GM12891 (cell line): ENCODE data around the gene PPP2R5D.

ENCODE experiments used
- PAX5 ChIP-seq: IDR thresholded peaks from 2 replicates; pipeline ENCODE4 v1.6.1; 2011; ENCODE audit warnings: low read length, moderate library complexity, mild to moderate bottlenecking; ENCODE audit not compliant: insufficient read depth, severe bottlenecking
- POLR2A ChIP-seq: IDR thresholded peaks from 2 replicates; pipeline ENCODE4 v1.6.1; 2011; ENCODE audit warnings: low read depth, low read length, control low read depth
- POLR2AphosphoS5 ChIP-seq: IDR thresholded peaks from 2 replicates; pipeline ENCODE4 v1.6.1; 2011; ENCODE audit warnings: low read depth, low read length, control low read depth
- POU2F2 ChIP-seq: IDR thresholded peaks from 2 replicates; pipeline ENCODE4 v1.6.1; 2011; ENCODE audit warnings: low read depth, mild to moderate bottlenecking, control low read depth, low read length, moderate library complexity
- SPI1 ChIP-seq: IDR thresholded peaks from 2 replicates; pipeline ENCODE4 v1.6.1; 2011; ENCODE audit warnings: low read depth, low read length, control low read depth
- TAF1 ChIP-seq: IDR thresholded peaks from 2 replicates; pipeline ENCODE4 v1.6.1; 2011; ENCODE audit warnings: low read depth, low read length, control low read depth

DNA sequence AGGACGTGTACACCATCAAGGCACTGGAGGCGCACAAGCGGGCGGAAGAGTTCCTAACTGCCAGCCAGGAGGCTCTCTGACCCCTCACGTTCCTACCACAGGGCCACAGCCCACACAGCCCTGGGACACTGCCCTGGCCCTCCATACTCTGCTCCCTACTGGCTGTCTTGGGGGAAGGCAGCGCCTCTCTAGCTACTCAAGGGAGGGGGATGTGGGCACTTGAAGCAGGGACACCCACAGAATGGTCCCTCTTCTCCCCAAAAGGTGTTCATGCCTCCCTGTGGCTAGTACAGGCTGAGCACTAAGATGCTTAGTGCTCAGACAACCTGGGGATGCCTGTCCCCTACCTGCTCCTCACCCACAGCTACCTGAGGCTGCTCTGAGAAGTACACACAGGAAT lies 26.8 kb downstream of the PPP2R5D start:
- TF ChIP-seq TAF1 (no peak), POU2F2 (no peak), POLR2A (no peak), POLR2AphosphoS5 (no peak), PAX5 (no peak), SPI1 (no peak)
